HG02870 (cell line): ENCODE data around the gene NSD2.
"Not testable (repeated sequence)": the region's sequence is repeated elsewhere in the genome, so short reads cannot be mapped to it uniquely, and the experiment has no call there.

ENCODE experiments used
- ATAC-seq: cut with Tn5 transposase; IDR thresholded peaks from one replicate; pipeline ENCODE4 v1.9.1; 2021; ENCODE audit warnings: mild to moderate bottlenecking, moderate library complexity; ENCODE audit not compliant: unreplicated experiment

Gene NSD2

GRCh38 chr4:1841201-1841886, 29.8 kb upstream of the NSD2 start:
- no peak for ATAC-seq

GRCh38 chr4:1841887-1842210, 29.3 kb upstream of the NSD2 start:
- ATAC-seq, result no peak

GRCh38 chr4:1842339-1842895, 28.8 kb upstream of the NSD2 start:
- no peak for ATAC-seq

- ATAC-seq, result no peak
Measured at GRCh38 chr4:1842993-1843448, 28.2 kb upstream of the NSD2 start.

- ATAC-seq, result no peak
Measured at GRCh38 chr4:1843852-1844251, 27.3 kb upstream of the NSD2 start.

GRCh38 chr4:1844618-1845017, 26.6 kb upstream of the NSD2 start:
- not testable (repeated sequence) for ATAC-seq

DNA sequence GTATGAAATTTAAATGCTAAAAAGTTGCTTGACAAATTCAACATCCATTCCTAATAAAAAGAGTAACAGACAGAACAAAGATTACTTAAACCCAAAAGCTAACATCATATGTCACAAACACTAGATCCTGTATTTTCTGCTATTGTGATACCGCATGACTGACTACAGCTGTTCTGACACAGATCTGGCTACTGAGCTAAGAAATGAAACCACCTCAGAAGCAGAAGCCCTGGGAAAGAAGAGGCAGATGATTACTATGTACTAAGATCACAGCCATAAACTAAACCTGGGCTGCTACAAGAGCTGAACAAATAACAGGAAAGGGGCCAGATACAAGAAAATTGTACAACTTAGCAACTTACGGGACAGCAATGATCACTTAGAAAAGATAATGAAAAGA, 24.6 kb upstream of the NSD2 start:
- peak; percentile 72 for ATAC-seq

GRCh38 chr4:1850276-1850675, 20.9 kb upstream of the NSD2 start:
- ATAC-seq, result no peak

GRCh38 chr4:1851160-1851559, 20.0 kb upstream of the NSD2 start:
- ATAC-seq, result no peak

DNA sequence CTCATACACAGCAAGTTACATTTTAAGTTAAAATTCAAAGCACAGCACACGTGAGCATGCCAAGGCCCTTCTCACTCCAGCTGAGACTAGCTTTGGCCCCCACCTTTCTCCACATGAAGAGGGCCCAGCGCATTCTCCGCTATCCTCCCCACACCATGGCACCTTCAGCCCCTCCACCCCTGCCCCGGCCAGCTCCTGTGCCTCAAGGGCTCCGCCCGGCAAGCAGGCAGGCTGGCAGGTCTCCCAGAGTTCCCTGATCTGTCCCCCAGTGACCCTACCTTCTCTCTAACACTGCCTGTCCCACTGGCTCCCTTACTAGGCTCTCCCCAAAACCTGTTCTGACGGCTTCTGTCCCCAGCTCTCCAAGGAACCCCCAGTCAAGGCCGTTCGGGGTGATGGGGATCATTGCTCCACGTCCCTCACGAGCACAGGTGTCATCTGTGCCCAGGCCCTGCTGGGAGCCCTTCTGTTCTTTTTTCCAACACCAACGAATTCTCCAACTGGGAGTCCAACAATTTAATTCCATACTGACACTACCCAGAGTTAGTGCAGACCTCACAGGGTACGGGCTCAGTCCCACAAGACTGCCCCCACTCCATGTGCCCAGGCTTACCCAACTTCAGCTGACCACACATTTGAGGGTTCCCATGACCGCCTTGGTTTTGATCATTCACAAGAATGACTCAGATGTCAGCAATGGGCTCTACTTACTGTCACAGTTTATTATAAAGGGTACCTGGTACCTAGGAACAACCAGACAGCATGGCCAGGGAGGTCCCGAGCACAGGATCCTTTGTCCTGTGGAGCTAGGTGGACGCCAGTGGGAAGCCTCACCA, 19.4 kb upstream of the NSD2 start:
- no peak for ATAC-seq

DNA sequence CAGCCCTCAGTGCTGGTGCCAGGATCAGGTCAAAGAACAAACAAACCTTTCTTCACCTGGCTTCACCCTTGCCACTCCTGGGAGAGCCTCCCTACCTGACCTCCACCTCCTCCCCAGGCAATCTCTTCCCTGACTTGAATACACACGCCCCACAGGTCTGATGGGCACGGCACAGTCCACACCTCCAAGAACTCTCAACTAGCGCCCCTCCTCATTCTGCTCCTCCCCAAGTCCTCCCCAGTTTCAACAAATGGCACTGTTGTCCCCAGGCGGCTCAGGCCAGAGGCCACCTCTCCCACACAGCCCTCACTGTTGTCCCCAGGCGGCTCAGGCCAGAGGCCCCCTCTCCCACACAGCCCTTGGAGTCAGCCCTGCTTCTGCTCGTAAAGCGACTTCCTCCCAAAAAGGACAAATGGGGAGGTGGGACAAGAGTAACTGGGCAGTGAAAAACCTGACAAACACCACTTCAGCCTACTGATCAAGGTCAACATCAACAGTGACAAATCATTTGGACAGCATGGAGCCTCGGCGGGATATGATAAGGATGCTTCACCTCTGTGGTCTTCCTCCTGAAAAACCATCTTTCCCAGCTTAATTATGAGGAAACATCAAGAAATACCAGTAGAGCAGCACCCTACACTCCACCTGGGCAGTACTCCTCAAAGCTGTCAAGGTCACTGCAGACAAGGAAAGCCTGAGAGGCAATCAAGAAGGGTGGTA, 18.1 kb upstream of the NSD2 start:
- ATAC-seq, result no peak

- no peak for ATAC-seq
Measured at GRCh38 chr4:1854752-1855151, 16.4 kb upstream of the NSD2 start.

GRCh38 chr4:1855333-1856070, 15.7 kb upstream of the NSD2 start:
- ATAC-seq, result no peak

GRCh38 chr4:1856071-1856942, 14.9 kb upstream of the NSD2 start, which contains the start of gene LETM1:
LETM1 (minus strand) TSS chr4:1856156; CDS start chr4:1855950, 206 bp downstream.
- ATAC-seq, result peak; percentile 85

GRCh38 chr4:1856943-1857699, 14.1 kb upstream of the NSD2 start:
- no peak for ATAC-seq

DNA sequence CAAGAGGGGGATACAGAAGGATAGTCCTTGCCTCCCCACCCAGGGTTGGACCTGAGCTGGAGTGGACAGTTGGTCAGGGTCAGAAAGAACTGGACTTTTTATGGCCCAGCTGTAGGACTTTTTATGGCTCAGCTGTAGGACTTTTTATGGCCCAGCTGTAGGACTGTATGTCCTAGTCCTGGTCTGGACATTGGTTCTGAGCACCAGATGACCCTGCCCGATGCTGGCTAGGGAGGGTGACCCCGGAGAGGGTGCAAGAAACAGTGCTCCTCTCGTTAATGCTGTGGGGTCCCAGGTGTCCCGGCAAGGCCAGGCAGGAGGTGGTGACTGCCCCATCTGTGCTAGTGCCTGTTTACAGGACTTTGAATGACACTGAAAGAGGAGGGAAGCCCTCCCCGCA, 13.3 kb upstream of the NSD2 start:
- no peak for ATAC-seq

DNA sequence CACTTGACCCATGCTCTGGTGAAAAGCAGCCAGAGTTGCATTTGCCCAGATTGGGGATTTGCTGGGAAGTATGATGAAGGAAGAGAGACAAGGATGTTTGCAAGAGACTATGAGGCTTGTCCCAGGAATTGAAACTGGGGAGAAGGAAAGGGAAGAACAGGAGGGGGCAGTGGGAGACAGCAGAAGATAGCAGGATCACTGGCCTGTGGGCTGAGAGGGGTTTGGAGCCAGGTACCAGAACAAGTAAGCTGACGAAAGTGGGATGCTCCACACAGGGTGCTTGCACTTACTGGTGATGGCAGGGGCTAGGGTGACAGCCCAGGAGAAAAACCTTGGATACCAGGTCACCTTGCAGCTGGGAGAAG, 11.8 kb upstream of the NSD2 start:
- no peak for ATAC-seq

GRCh38 chr4:1862055-1862911, 8.9 kb upstream of the NSD2 start:
- no peak for ATAC-seq
